ENCODE measurements around the gene GDI1. TPM values are rescaled to one million over a fixed set of nuclear protein-coding genes. Genes with fewer than 3 reads are reported as not detected.

GDI1 gene
- total RNA-seq, 4 donors from 2014 or later: 50.5 to 83.5 (median 61.5) TPM

DNA sequence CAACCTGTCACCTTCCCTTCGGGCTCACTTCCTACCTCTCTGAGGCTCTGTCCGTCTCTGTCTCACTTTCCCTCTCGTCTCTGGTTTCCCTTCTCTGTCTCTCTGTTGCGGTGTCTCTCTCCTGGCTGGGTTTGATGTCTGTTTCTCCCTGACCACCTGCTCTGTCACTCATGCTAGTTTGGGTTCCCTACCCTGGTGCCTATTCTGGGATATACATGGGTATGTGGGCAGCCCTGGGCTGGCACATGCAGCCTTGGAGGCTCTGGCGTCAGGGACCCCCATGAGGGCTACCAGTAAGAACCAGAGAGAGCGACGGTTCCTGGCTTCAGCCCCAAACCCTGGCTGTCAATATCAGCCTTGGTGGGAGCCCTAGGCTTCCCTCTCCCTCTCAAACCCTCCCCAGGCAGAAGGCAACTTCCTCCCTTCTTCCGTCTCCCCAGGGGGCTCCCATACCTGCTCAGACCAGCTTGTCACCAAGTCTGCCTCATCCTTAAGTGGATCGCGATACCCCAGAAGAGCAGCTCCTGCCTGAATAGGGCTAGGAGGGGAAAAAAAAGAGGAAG lies 28.2 kb upstream of the GDI1 start:
- WGBS, 2 donors: 64 to 65% methylated on average over 10 of the region's 10 CpGs
- TF ChIP-seq POLR2A (IDR thresholded peaks at IDR 0.05) (no peak), CTCF (IDR thresholded peaks at IDR 0.05) (no peak)
- intact Hi-C loops (cut with DNase I; ENCODE audit: low total_unique reads): no loop called here
- no peak overlapping the region for H3K4me3 ChIP-seq (ENCODE audit: low read depth, poor library complexity, severe bottlenecking)
- no peak for DNase-seq (ENCODE audit: low spot score in 2 of 2)

DNA sequence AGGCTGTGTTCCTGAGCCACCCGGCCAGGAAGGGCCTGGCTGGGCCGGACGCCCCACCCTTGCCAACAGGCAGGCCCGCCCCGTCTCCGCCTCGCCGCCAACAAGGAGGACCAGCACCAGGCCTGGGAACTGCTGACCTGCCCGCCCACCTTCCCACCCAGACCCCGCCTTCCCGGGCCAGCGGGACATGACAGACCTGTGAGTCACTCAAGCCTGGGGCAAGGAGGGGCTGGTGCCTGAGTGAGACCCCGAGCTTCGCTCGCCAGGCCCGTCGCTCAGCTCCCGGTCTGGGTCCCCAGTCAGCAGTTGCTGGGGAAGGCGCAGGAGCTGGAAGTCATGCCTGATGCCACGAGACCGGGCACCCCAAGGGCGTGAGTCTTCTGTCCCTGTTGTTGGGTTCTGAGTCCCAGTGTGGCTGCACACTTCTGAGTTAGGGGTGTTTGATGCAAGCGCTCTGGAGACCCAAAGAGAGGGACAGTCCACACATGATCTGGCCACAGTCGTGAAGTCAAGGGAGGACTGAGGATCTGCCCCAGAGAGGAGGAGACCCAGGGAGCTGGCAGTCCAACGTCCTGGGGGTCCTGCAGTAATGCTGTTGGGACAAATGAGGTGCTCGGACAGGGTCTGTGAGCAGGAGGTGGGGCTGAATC lies 27.6 kb upstream of the GDI1 start, which contains the start of gene DNASE1L1:
Gene DNASE1L1, minus strand, starts transcription at position 33 of the 650 bp plus-strand sequence. CDS start 3,686 bp downstream, outside the sequence.
- peak; percentile 63 to 96 for DNase-seq (ENCODE audit: low spot score in 2 of 2)
- H3K4me3 ChIP-seq (ENCODE audit: low read depth, poor library complexity, severe bottlenecking): no peak within 1 kb of the TSS
- no peak for TF ChIP-seq CTCF (IDR thresholded peaks at IDR 0.05)
- TF ChIP-seq POLR2A (IDR thresholded peaks at IDR 0.05): no peak
- 48 to 49% methylated on average over 4 to 21 of the region's 26 CpGs for WGBS, 2 donors
- intact Hi-C loops (cut with DNase I; ENCODE audit: low total_unique reads): no loop called here

GRCh38 chrX:154411981-154412340 lies 25.0 kb upstream of the GDI1 start:
- DNase-seq (ENCODE audit: low spot score in 2 of 2): peak; percentile 60 to 92
- H3K4me3 ChIP-seq (ENCODE audit: low read depth, poor library complexity, severe bottlenecking): peak overlapping the region; percentile 60
- intact Hi-C loops (cut with DNase I; ENCODE audit: low total_unique reads): no loop called here
- TF ChIP-seq CTCF (IDR thresholded peaks at IDR 0.05): no peak
- no peak for TF ChIP-seq POLR2A (IDR thresholded peaks at IDR 0.05)
- WGBS, 2 donors: 60% methylated on average over 26 of the region's 29 CpGs; no CpG with 5 or more reads in 1 of the 2 donors

DNA sequence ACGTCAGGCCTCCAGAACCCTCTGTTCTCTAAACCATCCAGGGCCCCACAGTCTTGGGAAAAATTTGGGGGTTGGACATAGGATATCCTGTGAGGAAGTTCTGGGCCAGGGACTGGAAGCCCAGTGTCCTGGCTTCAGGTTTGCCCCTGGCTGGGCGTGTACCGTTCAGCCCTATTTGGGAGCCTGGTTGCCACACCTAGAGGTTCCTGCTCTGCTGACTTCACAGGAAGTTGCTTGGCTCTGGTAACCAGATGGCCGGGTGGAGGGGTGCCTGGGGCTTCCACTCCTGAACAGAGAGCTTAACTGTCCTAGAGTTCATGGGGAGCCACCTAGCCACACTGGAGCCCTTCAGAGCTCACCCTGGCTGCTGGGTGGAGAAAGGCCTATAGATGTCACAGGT lies 24.5 kb upstream of the GDI1 start:
- intact Hi-C loops (cut with DNase I; ENCODE audit: low total_unique reads): no loop called here
- no peak for DNase-seq (ENCODE audit: low spot score in 2 of 2)
- WGBS, 2 donors: 0 to 52% methylated on average over 3 to 4 of the region's 4 CpGs

DNA sequence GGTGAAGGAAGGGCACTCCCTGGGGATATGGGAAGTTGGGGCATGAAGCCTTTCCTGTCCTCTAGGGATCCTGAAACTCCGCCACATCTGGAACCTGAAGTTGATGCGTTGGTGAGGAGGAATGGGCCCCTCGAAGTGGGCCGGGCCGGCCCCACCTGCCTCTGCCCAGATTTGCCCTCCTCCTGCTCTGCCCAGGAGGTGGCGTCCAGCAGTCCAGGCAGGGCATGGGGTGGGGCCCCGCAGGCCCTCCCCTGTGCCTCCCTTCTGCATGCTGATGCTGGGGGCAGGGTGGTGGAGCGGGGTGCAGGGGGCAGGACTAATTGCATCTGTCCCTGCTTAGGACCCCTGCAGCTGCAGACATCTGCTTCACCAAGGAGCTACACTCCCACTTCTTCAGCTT lies 23.8 kb upstream of the GDI1 start:
- intact Hi-C loops (cut with DNase I; ENCODE audit: low total_unique reads): no loop called here

More for the DNA sequence above, 24.5 kb upstream of the GDI1 start:
- H3K4me3 ChIP-seq (ENCODE audit: low read depth, poor library complexity, severe bottlenecking): no peak overlapping the region
- TF ChIP-seq CTCF (IDR thresholded peaks at IDR 0.05) (no peak), POLR2A (IDR thresholded peaks at IDR 0.05) (no peak)

More for the DNA sequence above, 23.8 kb upstream of the GDI1 start:
- no peak for DNase-seq (ENCODE audit: low spot score in 2 of 2)
- WGBS, 2 donors: 80 to 84% methylated on average over 1 to 5 of the region's 8 CpGs
- no peak overlapping the region for H3K4me3 ChIP-seq (ENCODE audit: low read depth, poor library complexity, severe bottlenecking)
- no peak for TF ChIP-seq POLR2A (IDR thresholded peaks at IDR 0.05)
- no peak for TF ChIP-seq CTCF (IDR thresholded peaks at IDR 0.05)
